BLaER1 (cell line): ENCODE data around the gene PIGN.

Experiments used
- H3K27ac ChIP-seq: shearing (Covaris generic); formaldehyde crosslinking; 2 replicates; pipeline ENCODE4 v1.8.1; 2022
- H3K27me3 ChIP-seq: shearing (Covaris generic); formaldehyde crosslinking; 2 replicates; pipeline ENCODE4 v1.8.1; 2022
- H3K36me3 ChIP-seq: shearing (Covaris generic); formaldehyde crosslinking; 2 replicates; pipeline ENCODE4 v1.8.1; 2022
- H3K4me1 ChIP-seq: shearing (Covaris generic); formaldehyde crosslinking; 2 replicates; pipeline ENCODE4 v1.8.1; 2022
- H3K4me2 ChIP-seq: shearing (Covaris generic); formaldehyde crosslinking; 2 replicates; pipeline ENCODE4 v1.8.1; 2022
- H3K4me3 ChIP-seq: shearing (Covaris generic); formaldehyde crosslinking; 2 replicates; pipeline ENCODE4 v1.8.1; 2022
- H3K9ac ChIP-seq: shearing (Covaris generic); formaldehyde crosslinking; 2 replicates; pipeline ENCODE4 v1.8.1; 2022
- H3K9me3 ChIP-seq: shearing (Covaris generic); formaldehyde crosslinking; 2 replicates; pipeline ENCODE4 v1.8.1; 2022
- H4K20me1 ChIP-seq: shearing (Covaris generic); formaldehyde crosslinking; 2 replicates; pipeline ENCODE4 v1.8.1; 2022
- Cebpa-rat ChIP-seq: shearing (Covaris generic); IDR thresholded peaks from 2 replicates; pipeline ENCODE4 v1.8.1; 2022

PIGN gene

DNA sequence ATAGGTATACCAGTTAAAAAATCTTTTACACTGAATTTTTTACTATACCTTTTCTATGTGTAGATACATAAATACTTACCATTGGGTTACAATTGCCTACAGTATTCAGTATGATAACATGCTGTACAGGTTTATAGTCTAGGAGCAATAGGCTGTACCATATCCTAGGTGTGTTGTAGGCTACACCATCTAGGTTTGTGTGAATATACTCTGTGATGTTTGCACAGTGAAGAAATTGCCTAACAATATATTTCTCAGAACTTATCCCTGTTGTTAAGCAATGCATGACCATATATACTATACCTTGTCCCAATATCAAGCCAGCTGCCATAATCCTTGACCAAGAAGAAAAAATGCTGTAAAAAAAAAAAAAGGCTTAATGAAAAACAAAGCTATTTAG is 114.5 kb downstream of the PIGN start:
- Histone ChIP-seq H3K9me3 (no peaks in the 10 kb centered on the region), H3K27ac (no peak overlapping the region), H3K4me2 (no peak overlapping the region), H3K36me3 (no peaks in the 10 kb centered on the region), H4K20me1 (no peaks in the 10 kb centered on the region), H3K27me3 (no peaks in the 10 kb centered on the region), H3K4me3 (no peak overlapping the region), H3K4me1 (no peaks in the 10 kb centered on the region), H3K9ac (no peak overlapping the region)
- TF ChIP-seq Cebpa-rat = no peak

DNA sequence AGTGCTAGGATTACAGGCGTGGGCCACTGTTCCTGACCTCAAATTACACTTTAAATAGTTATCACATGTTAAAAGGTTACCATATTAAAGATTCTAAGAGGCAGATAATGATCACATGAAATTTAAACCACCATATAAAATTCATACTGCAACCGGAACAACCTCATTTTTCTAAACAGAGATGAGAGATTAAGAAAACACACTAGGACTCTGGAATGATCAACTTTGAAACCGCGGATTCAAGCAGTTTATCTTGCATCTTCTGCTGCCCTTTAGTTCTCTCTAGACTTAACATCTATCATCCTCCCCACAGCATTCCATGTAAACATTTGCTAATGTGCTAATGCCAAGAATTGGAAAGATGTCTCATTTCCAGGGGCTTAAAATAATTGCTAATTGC is 115.8 kb downstream of the PIGN start:
- H3K9ac ChIP-seq = no peak overlapping the region
- H3K36me3 ChIP-seq = no peaks in the 10 kb centered on the region
- no peaks in the 10 kb centered on the region for H3K9me3 ChIP-seq
- H3K4me3 ChIP-seq = no peak overlapping the region
- H3K27ac ChIP-seq = no peak overlapping the region
- no peaks in the 10 kb centered on the region for H3K27me3 ChIP-seq
- H3K4me2 ChIP-seq = no peak overlapping the region
- no peak for TF ChIP-seq Cebpa-rat
- H3K4me1 ChIP-seq = no peaks in the 10 kb centered on the region
- H4K20me1 ChIP-seq = no peaks in the 10 kb centered on the region

DNA sequence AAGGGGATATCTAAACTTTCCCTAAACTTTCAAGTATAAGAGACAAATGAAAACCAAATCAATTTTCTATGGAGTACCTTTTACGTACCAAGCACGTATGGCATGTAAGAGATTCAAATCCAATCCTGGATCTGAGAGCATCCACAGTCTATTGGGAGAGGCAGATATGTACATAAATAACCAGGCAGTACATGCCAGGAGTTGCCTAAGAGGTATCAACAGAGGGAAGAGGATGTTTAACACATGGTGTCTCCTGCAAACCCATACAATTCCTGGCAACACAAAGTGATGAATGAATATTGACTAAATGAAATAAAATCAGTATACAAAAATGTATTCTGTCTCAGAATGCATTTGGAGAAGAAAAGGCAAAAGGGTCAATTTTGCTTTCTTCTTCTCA is 116.6 kb downstream of the PIGN start:
- Histone ChIP-seq H3K27me3 (no peaks in the 10 kb centered on the region), H3K4me3 (no peak overlapping the region), H3K27ac (no peak overlapping the region), H3K4me2 (no peak overlapping the region), H3K9me3 (no peaks in the 10 kb centered on the region), H3K36me3 (no peaks in the 10 kb centered on the region), H3K9ac (no peak overlapping the region), H4K20me1 (no peaks in the 10 kb centered on the region), H3K4me1 (no peaks in the 10 kb centered on the region)
- TF ChIP-seq Cebpa-rat = no peak

DNA sequence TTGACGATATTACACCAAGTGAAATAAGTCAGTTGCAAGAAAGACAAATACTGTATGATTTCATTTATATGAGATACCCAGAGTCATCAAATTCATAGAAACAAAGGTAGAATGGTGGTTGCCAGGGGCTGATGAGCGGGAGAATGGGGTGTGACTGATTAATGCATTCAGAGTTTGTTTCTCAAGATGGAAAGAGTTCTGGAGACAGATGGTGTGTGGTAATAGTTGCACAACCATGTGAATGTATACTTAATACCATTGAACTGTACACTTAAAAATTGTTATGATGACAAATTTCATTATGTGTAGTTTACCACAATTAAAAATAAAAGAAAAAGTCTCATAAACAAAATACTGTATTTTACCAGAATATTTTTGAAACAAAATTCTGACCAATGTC is 117.3 kb downstream of the PIGN start:
- H3K9ac ChIP-seq = no peak overlapping the region
- no peaks in the 10 kb centered on the region for H3K9me3 ChIP-seq
- H3K27me3 ChIP-seq = no peaks in the 10 kb centered on the region
- no peaks in the 10 kb centered on the region for H3K36me3 ChIP-seq
- H4K20me1 ChIP-seq = no peaks in the 10 kb centered on the region
- H3K4me3 ChIP-seq = no peak overlapping the region
- no peak for TF ChIP-seq Cebpa-rat
- no peaks in the 10 kb centered on the region for H3K4me1 ChIP-seq
- H3K4me2 ChIP-seq = no peak overlapping the region
- H3K27ac ChIP-seq = no peak overlapping the region

DNA sequence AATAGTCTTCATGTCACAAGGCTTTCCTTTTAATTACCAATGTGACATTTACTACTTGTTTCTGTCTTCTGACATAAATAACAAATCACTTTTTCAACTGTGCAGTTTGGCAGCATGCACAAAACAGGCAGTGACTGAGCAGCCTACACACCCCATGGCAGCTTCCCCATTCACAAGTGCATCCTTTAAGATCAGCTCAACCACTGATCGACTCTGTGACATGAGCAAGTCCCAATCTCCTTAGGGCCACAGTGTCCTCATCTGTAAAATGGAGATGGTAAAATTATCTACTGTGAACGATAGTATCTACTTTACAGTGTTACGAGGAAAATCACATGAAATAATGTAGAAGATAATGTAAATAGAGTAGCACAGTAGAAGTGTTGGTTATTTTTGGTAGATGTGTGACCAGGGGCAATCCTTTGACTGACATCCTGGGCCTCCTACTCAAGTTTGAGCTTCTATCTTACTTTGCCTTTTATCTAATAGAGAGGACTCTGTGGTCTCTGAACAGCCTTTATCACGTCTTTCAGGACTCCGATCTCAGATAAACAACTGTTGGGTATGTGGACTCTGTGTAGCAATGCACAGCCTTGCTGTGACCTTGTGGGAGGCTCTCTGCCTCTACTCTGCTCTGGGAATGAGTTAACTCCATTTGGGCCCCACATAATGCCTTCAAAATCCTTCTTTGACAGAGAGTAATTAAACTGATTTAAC is 120.6 kb downstream of the PIGN start:
- no peak overlapping the region for H3K9ac ChIP-seq

DNA sequence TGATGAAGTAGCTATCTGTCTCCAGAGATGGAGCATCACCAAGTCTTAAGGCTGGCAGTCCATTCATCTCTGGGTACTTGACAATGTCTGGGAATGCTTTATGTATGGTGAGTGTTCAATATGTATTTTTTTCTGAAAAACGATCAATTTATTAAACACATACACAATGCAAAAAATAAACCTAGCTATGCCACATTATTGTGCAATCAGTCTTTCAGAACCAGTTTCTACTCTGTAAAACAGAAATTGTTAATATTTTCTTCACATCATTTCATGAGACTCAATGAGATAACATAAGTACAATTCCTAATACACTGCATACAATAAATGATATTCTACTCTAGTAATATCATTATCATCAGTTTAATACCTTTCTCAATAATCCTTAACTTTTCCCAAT is 122.5 kb downstream of the PIGN start:
- no peak overlapping the region for H3K4me2 ChIP-seq
- no peak overlapping the region for H3K27ac ChIP-seq

More for the DNA sequence above, 120.6 kb downstream of the PIGN start:
- Histone ChIP-seq H3K4me2 (no peak overlapping the region), H4K20me1 (no peaks in the 10 kb centered on the region), H3K27ac (no peak overlapping the region), H3K4me1 (no peaks in the 10 kb centered on the region), H3K27me3 (no peaks in the 10 kb centered on the region), H3K36me3 (no peaks in the 10 kb centered on the region), H3K4me3 (no peak overlapping the region), H3K9me3 (no peaks in the 10 kb centered on the region)
- no peak for TF ChIP-seq Cebpa-rat

DNA sequence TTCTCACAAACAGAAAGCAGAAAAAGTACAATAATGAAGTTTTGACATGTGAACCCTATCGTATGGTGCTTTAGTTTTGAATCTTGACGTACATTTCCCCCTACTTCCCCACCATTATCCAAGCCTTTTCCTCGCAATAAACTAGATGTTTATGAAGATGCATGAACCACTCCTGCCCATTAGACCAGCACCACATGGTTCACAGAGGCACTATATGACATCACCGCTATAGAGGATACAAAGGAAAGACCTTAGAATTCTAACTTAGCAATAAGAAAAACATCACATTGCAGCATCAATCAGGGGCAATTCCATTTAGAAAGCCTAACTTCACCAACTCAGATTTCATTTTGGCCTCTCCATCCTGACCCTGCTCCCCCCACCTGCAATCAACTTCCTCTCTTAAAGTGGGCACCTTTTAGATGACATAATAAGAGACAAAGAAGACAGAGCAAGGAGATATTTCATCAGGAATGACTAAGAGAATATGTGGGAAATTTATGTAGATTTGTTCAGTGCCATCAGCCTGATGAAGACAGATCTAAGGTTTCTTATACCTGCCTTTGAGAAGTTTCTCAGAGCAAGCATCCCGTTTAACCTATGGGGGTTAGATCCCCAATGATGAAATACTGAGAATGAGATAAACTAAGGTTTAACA is 124.9 kb downstream of the PIGN start:
- no peak overlapping the region for H3K9ac ChIP-seq
- no peaks in the 10 kb centered on the region for H3K9me3 ChIP-seq
- H3K4me1 ChIP-seq = no peaks in the 10 kb centered on the region
- no peaks in the 10 kb centered on the region for H3K27me3 ChIP-seq
- H3K36me3 ChIP-seq = no peaks in the 10 kb centered on the region
- no peak overlapping the region for H3K4me3 ChIP-seq
- H3K27ac ChIP-seq = no peak overlapping the region
- no peak overlapping the region for H3K4me2 ChIP-seq
- H4K20me1 ChIP-seq = no peaks in the 10 kb centered on the region
- no peak for TF ChIP-seq Cebpa-rat

More for the DNA sequence above, 122.5 kb downstream of the PIGN start:
- no peak overlapping the region for H3K9ac ChIP-seq
- H3K4me3 ChIP-seq = no peak overlapping the region
- no peaks in the 10 kb centered on the region for H3K9me3 ChIP-seq
- H3K4me1 ChIP-seq = no peaks in the 10 kb centered on the region
- H3K27me3 ChIP-seq = no peaks in the 10 kb centered on the region
- no peaks in the 10 kb centered on the region for H3K36me3 ChIP-seq
- TF ChIP-seq Cebpa-rat = no peak; the same call in 1 of the 2 replicates
- no peaks in the 10 kb centered on the region for H4K20me1 ChIP-seq

DNA sequence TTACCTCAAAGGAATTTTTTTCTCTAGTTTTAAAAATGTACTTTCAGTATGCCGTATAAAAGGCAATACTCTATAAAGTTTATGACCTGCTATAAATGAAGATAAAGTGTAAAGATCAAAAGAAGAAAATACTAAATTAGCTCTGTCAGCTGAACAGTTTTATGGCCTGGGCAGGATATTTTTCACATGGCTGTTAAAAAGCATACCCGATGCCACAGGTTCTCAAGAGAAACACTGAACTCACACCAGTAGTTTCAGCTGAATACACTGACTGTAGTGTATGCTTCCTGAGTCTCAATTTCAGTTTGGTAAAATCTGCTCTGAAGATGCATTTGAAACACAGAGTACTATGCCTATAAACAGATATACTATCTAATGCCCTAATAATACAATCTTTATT is 126.0 kb downstream of the PIGN start:
- Histone ChIP-seq H3K4me3 (no peak overlapping the region), H3K4me1 (no peaks in the 10 kb centered on the region), H3K4me2 (no peak overlapping the region), H4K20me1 (no peaks in the 10 kb centered on the region), H3K9ac (no peak overlapping the region), H3K36me3 (no peaks in the 10 kb centered on the region), H3K27ac (no peak overlapping the region), H3K27me3 (no peaks in the 10 kb centered on the region), H3K9me3 (no peaks in the 10 kb centered on the region)
- no peak for TF ChIP-seq Cebpa-rat

DNA sequence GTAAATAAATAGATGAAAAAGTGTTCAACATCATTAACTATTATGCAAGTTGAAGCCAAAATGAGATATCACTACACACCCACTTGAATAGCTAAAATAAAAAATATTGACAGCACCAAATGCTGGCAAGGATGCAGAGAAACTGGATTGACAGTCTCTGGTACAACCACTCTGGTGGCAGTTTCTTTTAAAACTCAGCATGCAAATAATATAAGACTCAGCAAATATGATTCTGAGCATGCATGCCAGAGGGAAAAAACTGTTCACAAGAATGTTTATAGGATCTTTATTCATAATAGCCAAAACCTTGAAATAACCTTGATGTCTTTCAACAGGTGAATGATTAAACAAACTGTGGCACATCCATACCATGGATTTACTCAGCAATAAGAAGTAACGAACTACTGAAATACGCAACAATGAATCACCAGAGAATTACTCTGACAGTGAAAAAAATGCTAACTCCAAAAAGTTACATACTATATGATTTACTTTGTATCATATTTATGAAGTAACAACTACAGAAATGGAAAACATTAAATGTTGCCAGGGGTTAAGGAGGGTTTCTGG is 131.8 kb downstream of the PIGN start:
- H3K36me3 ChIP-seq = no peaks in the 10 kb centered on the region
- H3K4me3 ChIP-seq = no peak overlapping the region
- no peak overlapping the region for H3K9ac ChIP-seq
- no peaks in the 10 kb centered on the region for H3K27me3 ChIP-seq
- H4K20me1 ChIP-seq = no peaks in the 10 kb centered on the region
- H3K4me2 ChIP-seq = no peak overlapping the region
- no peaks in the 10 kb centered on the region for H3K9me3 ChIP-seq
- H3K4me1 ChIP-seq = no peaks in the 10 kb centered on the region
- H3K27ac ChIP-seq = no peak overlapping the region
- TF ChIP-seq Cebpa-rat = no peak

DNA sequence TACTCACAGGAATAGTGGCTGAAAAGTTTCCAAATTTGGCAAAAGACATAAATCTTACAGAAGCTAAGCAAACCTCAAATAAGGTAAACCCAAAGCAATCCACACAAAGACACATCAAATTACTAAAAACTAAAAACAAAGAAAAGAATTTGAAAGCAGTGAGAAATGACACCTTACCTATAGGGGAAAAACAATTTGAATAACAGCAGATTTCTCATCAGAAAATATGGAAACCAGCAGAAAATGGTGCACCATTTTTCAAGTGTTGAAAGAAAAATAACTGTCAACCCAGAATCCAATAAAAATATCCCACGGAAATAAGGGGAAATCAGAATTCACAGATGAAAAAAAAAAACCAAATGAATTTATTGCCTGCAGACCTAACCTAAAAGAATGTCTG is 138.6 kb downstream of the PIGN start:
- H4K20me1 ChIP-seq = no peaks in the 10 kb centered on the region
- no peak overlapping the region for H3K27ac ChIP-seq
- 0 out of 2 replicates have a peak, but pooled peaks cover 8% of the 10 kb centered on the region for H3K36me3 ChIP-seq
- H3K9me3 ChIP-seq = peaks cover 6% of the 10 kb centered on the region; the same call in 1 of the 2 replicates
- no peak overlapping the region for H3K4me2 ChIP-seq
- no peaks in the 10 kb centered on the region for H3K4me1 ChIP-seq
- H3K27me3 ChIP-seq = no peaks in the 10 kb centered on the region
- no peak overlapping the region for H3K9ac ChIP-seq
- no peak for TF ChIP-seq Cebpa-rat
- no peak overlapping the region for H3K4me3 ChIP-seq
